ENCODE measurements around the gene RPL23.

- TF ChIP-seq CTCF (IDR thresholded peaks at IDR 0.05): no peak
- TF ChIP-seq EZH2 (IDR thresholded peaks at IDR 0.05): no peak
Observed at GRCh38 chr17:38874505-38875400, 21.2 kb upstream of the RPL23 start.

Data from neural progenitor cell (in vitro differentiated cells).